ENCODE data around the gene PMVK. TPM values are rescaled to one million over a fixed set of nuclear protein-coding genes. Genes with fewer than 3 reads are reported as not detected.

PMVK gene
- total and polyA plus RNA-seq, 2 of the 4 experiments (the other 2 are of a cell fraction), result 9.0 to 28.1 TPM

- no peak overlapping the region for H3K9ac ChIP-seq (ENCODE audit: low read depth, low read length)
- intact Hi-C loops (cut with micrococcal nuclease), result no loop called here
- no peak overlapping the region for H2BK15ac ChIP-seq (ENCODE audit: low read depth, low read length)
- H2AK5ac ChIP-seq (ENCODE audit: low read depth, low read length), result no peak overlapping the region
- no peak overlapping the region for H3K56ac ChIP-seq (ENCODE audit: extremely low read depth, insufficient read depth, low read length)
- H3K9me1 ChIP-seq (ENCODE audit: insufficient read depth, low read length), result no peaks in the 10 kb centered on the region
- peaks cover 67% of the 10 kb centered on the region for H3K27me3 ChIP-seq (ENCODE audit: control insufficient read depth, insufficient read depth, low read length)
- ChIA-PET POLR2A (ENCODE audit: unreplicated experiment) (no interaction called here), CTCF (interaction anchor here (1.0 kb wide), 1 partner anchor 321 kb away, joined by 3 read pairs; no protein-coding TSS in a partner anchor)
- in situ Hi-C loops (cut with MboI; ENCODE audit: low sequenced_read_pairs), result loop anchor here (5.0 kb wide), 2 partner anchors 313 to 398 kb away; partner anchors contain the start of gene CHRNB2
- no peak overlapping the region for H3K4me2 ChIP-seq (ENCODE audit: low read depth, low read length)
- no peak overlapping the region for H2AFZ ChIP-seq (replicated peaks; ENCODE audit: low read length, poor library complexity)
- peaks cover 1% of the 10 kb centered on the region; the same call in 1 of the 2 replicates for H3K4me1 ChIP-seq (ENCODE audit: control insufficient read depth, insufficient read depth, low read length)
- no peak overlapping the region for H3K4me3 ChIP-seq (ENCODE audit: insufficient read depth, low read depth, low read length)
- ATAC-seq (ENCODE audit: low read depth) (no peak), DNase-seq (no peak)
- H2AK9ac ChIP-seq (replicated peaks; ENCODE audit: low read depth, low read length, poor library complexity), result no peak overlapping the region
- 22% methylated on average over 3 of the region's 5 CpGs; no CpG with 5 or more reads in 1 of the 2 experiments for WGBS, 2 experiments (ENCODE audit: extremely low coverage in 2 of 2, insufficient read length in 1 of 2)
- no peaks in the 10 kb centered on the region for H3K36me3 ChIP-seq (ENCODE audit: control insufficient read depth, insufficient read depth, low read length)
- H4K91ac ChIP-seq (ENCODE audit: insufficient read depth, low read depth, low read length), result no peak overlapping the region
- no peak overlapping the region for H4K8ac ChIP-seq (ENCODE audit: low read depth in 2 of 2, low read length in 2 of 2)
- H3K14ac ChIP-seq (replicated peaks; ENCODE audit: low read depth, low read length), result no peak overlapping the region
- H4K20me1 ChIP-seq (ENCODE audit: insufficient read depth, low read length), result no peaks in the 10 kb centered on the region
- H3K4ac ChIP-seq (ENCODE audit: low read depth, low read length), result no peak overlapping the region
- TF ChIP-seq CTCF (conservative IDR thresholded peaks at IDR 0.05; ENCODE audit: low read depth, low read length) (no peak), ELK1 (IDR thresholded peaks at IDR 0.05; ENCODE audit: borderline replicate concordance, low read depth, low read length) (no peak), RAD21 (IDR thresholded peaks at IDR 0.05; ENCODE audit: low read length) (no peak)
- no peak overlapping the region for H3K23ac ChIP-seq (ENCODE audit: low read depth, low read length)
- no peak overlapping the region for H2BK120ac ChIP-seq (ENCODE audit: low read depth, low read length)
- dilution Hi-C loops (cut with HindIII; ENCODE audit: low sequenced_read_pairs, unreplicated experiment), result no loop called here
- H4K5ac ChIP-seq (ENCODE audit: low read depth, low read length), result no peak overlapping the region
- no peak overlapping the region for H3K27ac ChIP-seq (ENCODE audit: insufficient read depth, low read length)
- no peak overlapping the region for H2BK5ac ChIP-seq (ENCODE audit: low read depth, low read length, poor library complexity, severe bottlenecking)
- H3K9me3 ChIP-seq (ENCODE audit: control insufficient read depth, insufficient read depth, low read length), result no peaks in the 10 kb centered on the region
- no peak overlapping the region for H3K18ac ChIP-seq (ENCODE audit: low read depth, low read length)
- H2BK20ac ChIP-seq (ENCODE audit: low read depth, low read length), result no peak overlapping the region
- H3K79me1 ChIP-seq (ENCODE audit: low read depth in 1 of 2, low read length in 2 of 2), result no peaks in the 10 kb centered on the region
- no TSS peak for BruUV-seq (replicated peaks)
These were observed 55.8 kb downstream of the PMVK start for GRCh38 chr1:154880671-154881070.

Data from IMR-90 (cell line).